HG03135 (cell line): Measurements from ENCODE around the gene TMEM272.

Experiments used
- ATAC-seq: cut with Tn5 transposase; IDR thresholded peaks from one replicate; pipeline ENCODE4 v1.9.1; 2021; ENCODE audit warnings: mild to moderate bottlenecking, moderate library complexity; ENCODE audit not compliant: unreplicated experiment

Gene TMEM272

DNA sequence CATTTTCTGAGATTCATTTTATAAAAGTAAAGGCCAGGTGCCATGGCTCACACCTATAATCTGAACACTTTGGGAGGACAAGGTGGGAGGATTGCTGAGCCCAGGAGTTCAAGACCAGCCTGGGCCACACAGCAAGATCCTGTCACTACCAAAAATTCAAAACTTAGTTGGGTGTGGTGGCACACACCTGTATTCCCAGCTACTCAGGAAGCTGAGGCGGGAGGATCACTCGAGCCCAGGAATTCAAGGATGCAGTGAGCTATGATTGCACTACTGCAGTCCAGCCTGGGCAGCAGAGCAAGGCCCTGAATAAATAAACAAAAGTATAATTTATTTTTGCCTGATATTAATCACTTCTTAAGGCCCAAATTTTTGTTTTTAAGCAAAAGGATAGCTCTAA is 81.5 kb downstream of the TMEM272 start:
- no peak for ATAC-seq
